Renal cortex interstitium (tissue), 11 donors: Measurements from ENCODE around the gene TBX21. TPM values are rescaled to one million over a fixed set of nuclear protein-coding genes. Genes with fewer than 3 reads are reported as not detected.
A peak's percentile ranks its signal among the peaks of the same experiment; 100 is the strongest.
"Not testable (repeated sequence)": the region's sequence is repeated elsewhere in the genome, so short reads cannot be mapped to it uniquely, and the experiment has no call there.

ENCODE experiments used
- DNase-seq, 11 donors: peaks; one replicate each; pipeline ENCODE4 v3.0.0-alpha.2; 2013; ENCODE audit warnings: low read depth in 9 of 11, low spot score in 4 of 11; ENCODE audit errors: extremely low read depth in 1 of 11
- polyA plus RNA-seq, 3 donors: library from polyadenylated mRNA; unstranded; fragments of 120-200 nt; gene quantifications; one replicate each; pipeline ENCODE4 v1.2.1, GENCODE V29; 2013; ENCODE audit not compliant: insufficient read length in 3 of 3

Gene TBX21
- polyA plus RNA-seq, 3 donors = 0.07 to 0.20 (median 0.12) TPM

DNA sequence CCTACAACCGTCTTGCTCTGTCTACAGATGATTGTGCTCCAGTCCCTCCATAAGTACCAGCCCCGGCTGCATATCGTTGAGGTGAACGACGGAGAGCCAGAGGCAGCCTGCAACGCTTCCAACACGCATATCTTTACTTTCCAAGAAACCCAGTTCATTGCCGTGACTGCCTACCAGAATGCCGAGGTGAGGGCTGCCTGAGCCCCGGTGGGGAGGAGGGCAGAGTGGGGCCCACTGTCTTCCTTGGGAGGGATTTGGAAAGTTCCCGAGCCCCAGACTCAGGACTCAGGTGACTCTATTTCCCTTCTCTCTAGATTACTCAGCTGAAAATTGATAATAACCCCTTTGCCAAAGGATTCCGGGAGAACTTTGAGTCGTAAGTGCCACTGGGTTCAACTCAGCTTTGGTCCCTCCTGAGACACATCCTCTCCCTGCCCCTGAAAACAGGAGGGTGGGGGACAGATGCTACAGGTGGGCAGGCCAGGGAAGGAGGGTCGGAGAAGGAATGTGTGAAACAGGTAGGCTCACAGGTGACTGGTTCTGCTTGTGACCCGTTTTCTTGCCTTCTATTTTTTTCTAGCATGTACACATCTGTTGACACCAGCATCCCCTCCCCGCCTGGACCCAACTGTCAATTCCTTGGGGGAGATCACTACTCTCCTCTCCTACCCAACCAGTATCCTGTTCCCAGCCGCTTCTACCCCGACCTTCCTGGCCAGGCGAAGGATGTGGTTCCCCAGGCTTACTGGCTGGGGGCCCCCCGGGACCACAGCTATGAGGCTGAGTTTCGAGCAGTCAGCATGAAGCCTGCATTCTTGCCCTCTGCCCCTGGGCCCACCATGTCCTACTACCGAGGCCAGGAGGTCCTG, 11.4 kb downstream of the TBX21 start:
- DNase-seq = no peak

- no peak for DNase-seq
These were observed 12.0 kb downstream of the TBX21 start for GRCh38 chr17:47745037-47745380.

DNA sequence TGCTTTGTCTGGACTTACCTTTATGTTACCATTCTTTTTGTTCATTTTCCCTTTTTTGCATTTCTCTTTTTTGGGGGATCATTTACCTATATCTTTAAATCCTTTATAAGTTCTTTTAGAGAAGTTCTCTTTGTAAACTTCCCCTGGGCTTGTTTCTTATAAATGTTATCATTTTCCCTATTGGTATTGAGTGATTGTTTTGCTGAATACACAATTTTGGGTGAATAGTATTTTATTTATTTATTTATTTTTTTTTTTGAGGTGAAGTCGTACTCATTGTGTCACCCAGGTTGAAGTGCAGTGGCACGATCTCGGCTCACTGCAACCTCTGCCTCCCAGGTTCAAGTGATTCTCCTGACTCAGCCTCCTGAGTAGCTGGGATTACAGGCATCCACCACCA, 18.4 kb downstream of the TBX21 start:
- no peak for DNase-seq

- DNase-seq = no peak
These were observed 24.4 kb downstream of the TBX21 start for GRCh38 chr17:47757386-47757785.

DNA sequence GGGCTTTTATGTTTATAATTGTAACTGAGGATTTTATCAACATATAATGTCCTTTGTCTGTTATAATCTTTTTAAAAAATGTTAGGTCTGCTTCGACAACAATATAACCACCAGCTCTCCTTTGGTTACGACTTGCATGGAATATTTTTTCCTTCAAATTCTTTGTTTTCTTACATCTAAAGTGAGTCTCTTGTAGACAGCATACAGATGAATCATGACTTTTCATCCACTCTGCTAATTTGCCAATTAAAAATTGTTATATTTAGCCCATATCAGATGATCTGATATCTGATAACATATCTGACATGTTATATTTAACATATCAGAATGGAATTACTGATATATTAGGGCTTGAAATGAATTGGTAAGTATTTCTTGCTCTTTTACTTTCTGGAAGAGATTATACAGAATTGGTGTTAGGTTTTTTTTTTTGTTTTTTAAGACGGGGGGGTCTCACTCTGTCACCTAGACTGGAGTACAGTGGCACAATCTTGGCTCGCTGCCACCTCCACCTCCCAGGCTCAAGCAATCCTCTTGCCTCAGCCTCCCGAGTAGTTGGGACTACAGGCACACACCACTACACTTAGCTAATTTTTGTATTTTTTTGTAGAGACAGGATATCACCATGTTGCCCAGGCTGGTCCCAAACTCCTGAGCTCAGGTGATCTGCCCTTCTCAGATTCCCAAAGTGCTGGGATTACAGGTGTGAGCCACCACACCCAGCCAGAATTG, 27.5 kb downstream of the TBX21 start:
- DNase-seq = no peak

DNA sequence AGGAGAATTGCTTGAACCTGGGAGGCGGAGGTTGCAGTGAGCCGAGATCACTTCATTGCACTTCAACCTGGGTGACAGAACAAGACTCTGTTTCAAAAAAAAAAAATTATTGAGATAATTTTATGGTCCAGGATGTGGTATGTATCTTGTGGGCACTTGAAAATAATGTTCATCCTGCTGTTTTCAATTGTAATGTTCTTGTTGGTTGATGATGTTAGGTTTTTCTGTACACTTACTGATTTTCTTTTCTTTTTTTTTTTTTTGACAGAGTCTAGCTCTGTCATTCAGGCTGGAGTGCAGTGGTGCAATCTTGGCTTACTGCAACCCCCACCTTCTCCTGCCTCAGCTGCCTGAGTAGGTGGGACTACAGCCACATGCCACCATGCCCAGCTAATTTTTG, 29.7 kb downstream of the TBX21 start:
- DNase-seq = no peak

- DNase-seq = no peak
These were observed 31.0 kb downstream of the TBX21 start for GRCh38 chr17:47763913-47764582.

- not testable (repeated sequence) for DNase-seq
These were observed 40.6 kb downstream of the TBX21 start for GRCh38 chr17:47773649-47774048.

- no peak for DNase-seq
These were observed 41.3 kb downstream of the TBX21 start for GRCh38 chr17:47774331-47774730.

DNA sequence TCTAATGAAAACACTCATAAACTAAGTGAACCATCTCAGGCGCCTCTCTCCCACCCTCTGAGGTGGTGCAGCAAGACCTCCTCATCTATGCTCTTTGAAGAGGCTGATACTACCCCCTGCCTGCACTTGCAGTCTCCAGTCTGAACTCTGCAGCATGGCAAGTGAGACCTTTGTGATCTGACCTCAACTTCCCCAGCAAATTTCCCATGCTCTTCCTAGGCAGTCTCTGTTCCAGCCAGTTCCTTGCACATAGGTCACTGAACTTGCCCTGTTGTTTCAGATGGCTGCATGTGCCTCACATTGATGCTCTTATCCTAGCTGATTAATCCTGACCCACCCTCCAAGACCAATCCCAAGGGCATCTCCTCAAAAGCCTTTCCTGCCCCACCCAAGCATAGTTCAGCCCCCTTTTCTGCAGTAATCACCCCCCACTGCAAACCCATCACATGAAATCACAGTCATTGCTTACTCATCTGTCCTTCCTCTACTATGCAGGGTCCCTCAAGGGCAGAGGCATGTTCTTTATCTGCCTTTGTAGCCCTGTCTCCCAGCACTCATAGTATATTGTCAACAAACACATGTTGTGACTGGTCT, 42.0 kb downstream of the TBX21 start:
- DNase-seq = no peak

DNA sequence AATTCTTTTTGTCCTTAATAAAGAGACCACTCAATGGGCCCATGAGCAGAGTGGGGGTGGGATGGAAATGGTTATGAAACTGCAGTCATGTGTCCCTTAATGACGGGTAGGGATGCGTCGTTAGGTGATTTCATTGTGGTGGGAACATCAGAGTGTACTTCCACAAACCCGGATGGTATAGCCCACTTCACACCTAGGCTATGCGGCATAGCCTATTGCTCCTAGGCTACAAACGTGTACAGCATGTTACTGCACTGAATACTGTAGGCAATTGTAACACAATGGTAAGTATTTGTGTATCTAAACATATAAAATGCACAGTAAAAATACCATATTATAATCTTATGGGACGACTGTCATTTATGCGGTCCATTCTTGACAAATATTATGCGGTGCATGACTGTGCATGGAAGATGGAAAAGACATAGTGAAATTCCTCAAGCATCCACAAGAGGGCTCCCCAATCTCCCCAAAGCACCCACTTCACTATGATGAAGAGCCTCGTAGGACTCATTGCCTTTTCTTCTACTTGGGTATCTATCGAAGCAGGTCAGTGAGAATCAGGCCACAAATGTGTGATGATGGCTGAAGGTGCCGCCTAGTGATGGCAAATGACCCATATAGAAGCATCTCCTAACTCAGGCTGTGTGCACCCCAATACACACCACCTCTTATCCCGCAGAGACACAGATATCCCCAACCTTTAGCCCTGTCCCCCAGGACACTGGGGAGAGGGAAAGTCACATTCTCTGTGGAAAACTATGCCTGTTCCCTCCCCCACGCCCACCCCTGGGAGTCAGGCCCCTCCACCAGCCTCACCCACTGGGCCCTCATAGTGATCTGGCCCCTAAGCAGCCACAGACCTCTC, 43.5 kb downstream of the TBX21 start:
- DNase-seq = no peak

- no peak for DNase-seq
These were observed 45.2 kb downstream of the TBX21 start for GRCh38 chr17:47778184-47778635.

- DNase-seq = no peak
These were observed 48.4 kb downstream of the TBX21 start for GRCh38 chr17:47781397-47781796.

- DNase-seq = peak in 9 of 11 donors; percentile 29 to 65 (median 44)
These were observed 52.6 kb downstream of the TBX21 start for GRCh38 chr17:47785538-47786123.

GRCh38 chr17:47789611-47790561, 56.9 kb downstream of the TBX21 start:
- DNase-seq = peak in 7 of 11 donors; percentile 12 to 31 (median 28)

DNA sequence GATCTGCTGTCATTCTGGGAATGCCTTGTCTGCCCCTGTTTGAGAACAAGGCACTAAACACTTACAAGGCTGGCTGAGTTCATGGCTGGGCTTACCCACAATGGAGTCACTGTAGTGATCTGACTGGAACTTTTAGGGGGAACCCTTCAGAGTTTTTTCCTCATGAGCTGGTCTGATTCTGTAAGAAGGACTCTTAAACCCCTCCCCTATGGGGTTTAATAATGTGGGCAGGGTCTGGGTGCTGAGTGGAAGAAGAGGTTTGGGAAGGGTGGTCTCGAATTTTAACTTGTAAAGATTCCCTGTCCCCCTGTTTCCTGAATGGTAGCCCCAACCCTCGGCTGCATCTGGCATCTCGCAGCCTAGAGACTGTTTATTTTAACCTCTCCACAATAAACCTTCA, 58.0 kb downstream of the TBX21 start:
- DNase-seq = no peak

- no peak for DNase-seq
These were observed 59.4 kb downstream of the TBX21 start for GRCh38 chr17:47792457-47792856.
